Measurements from ENCODE around the gene ADCY5. TPM values are rescaled to one million over a fixed set of nuclear protein-coding genes. Genes with fewer than 3 reads are reported as not detected.
"Not testable (repeated sequence)": the region's sequence is repeated elsewhere in the genome, so short reads cannot be mapped to it uniquely, and the experiment has no call there.

Gene ADCY5
- total and polyA plus RNA-seq, 7 experiments from 2014 or later = 0.07 TPM; not detected in 6

DNA sequence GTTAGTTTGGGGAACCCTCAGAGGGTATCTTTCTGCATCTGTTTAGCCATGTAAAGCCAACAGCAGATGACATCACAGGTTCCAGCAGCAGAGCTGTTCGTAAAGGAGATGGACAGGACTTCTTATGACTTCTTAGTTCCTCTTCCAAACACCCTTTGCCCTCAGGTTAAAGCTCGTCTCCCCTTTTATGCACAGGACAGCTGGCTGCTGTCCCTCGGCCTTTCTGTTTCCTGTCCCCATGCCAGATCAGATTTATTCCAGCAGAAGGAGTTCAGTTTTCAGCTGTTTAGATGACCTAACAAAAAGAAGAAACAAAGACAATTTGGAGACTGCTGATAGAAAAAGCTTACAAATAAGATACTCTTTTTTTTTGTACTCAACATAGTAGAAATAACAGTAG, 202.0 kb downstream of the ADCY5 start:
- intact Hi-C loops (cut with micrococcal nuclease) = no loop called here
- no peak overlapping the region for H3K4me3 Mint-ChIP-seq
- no peaks in the 10 kb centered on the region for H3K27me3 ChIP-seq (ENCODE audit: control insufficient read depth in 2 of 2, insufficient read depth in 2 of 2, low read length in 2 of 2)
- H3K4me3 ChIP-seq (ENCODE audit: low read length) = no peak overlapping the region
- H3K4me1 Mint-ChIP-seq = peaks cover 4 to 29% (median 25%) of the 10 kb centered on the region in 7 donors
- no peaks in the 10 kb centered on the region for H3K27me3 Mint-ChIP-seq
- CTCF ChIA-PET = interaction anchor here (0.7 kb wide), 1 partner anchor 71 kb away, joined by 3 read pairs; no protein-coding TSS in a partner anchor
- H3K27ac ChIP-seq (ENCODE audit: low read depth, low read length) = no peak overlapping the region
- H3K9me3 ChIP-seq (ENCODE audit: control insufficient read depth in 2 of 3, low read length in 3 of 3) = no peaks in the 10 kb centered on the region
- ATAC-seq (no peak), DNase-seq (no peak)
- POLR2A ChIA-PET = no interaction called here
- H3K36me3 ChIP-seq (ENCODE audit: control insufficient read depth in 2 of 3, insufficient read depth in 3 of 3, low read length in 3 of 3) = peaks cover 0 to 38% (median 0%) of the 10 kb centered on the region in 3 experiments
- peaks cover 14 to 66% (median 30%) of the 10 kb centered on the region in 5 donors for H3K36me3 Mint-ChIP-seq
- no peaks in the 10 kb centered on the region for H3K9me3 Mint-ChIP-seq
- no peaks in the 10 kb centered on the region for H3K4me1 ChIP-seq (ENCODE audit: control insufficient read depth in 2 of 2, insufficient read depth in 2 of 2, low read length in 2 of 2)
- no peak overlapping the region for H3K27ac Mint-ChIP-seq

DNA sequence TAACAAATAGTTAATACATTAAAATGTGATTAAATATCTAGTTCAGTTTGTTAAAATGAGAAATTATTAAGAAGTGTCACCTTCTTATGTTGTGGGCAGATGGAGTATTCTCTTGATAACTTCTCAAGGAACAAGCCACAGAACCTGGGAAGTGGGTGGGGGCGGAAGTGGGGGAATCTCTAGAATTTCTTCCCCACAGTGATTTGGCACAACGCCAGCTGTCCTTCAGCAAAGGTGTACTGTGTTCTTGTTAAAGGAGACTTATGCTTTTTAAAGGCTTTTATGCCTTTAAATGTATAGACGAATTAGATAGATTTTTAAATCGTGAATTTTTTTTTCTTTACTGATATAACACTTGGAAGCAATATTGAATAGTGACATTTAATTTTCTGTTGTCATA, 204.8 kb downstream of the ADCY5 start:
- ChIA-PET POLR2A (no interaction called here), CTCF (interaction anchor here (0.8 kb wide), 1 partner anchor 16 kb away, joined by 3 read pairs; no protein-coding TSS in a partner anchor)
- no peak overlapping the region for H3K27ac ChIP-seq (ENCODE audit: low read depth, low read length)
- peaks cover 0 to 37% (median 0%) of the 10 kb centered on the region in 3 experiments for H3K36me3 ChIP-seq (ENCODE audit: control insufficient read depth in 2 of 3, insufficient read depth in 3 of 3, low read length in 3 of 3)
- H3K4me3 ChIP-seq (ENCODE audit: low read length) = no peak overlapping the region
- Mint-ChIP-seq H3K27ac (peak overlapping the region in 1 of 9 donors; percentile 36), H3K4me1 (peaks cover 11 to 44% (median 37%) of the 10 kb centered on the region in 7 donors), H3K27me3 (no peaks in the 10 kb centered on the region), H3K9me3 (peaks cover 0 to 3% (median 0%) of the 10 kb centered on the region in 11 donors), H3K36me3 (peaks cover 18 to 73% (median 43%) of the 10 kb centered on the region in 5 donors), H3K4me3 (no peak overlapping the region)
- no peaks in the 10 kb centered on the region for H3K9me3 ChIP-seq (ENCODE audit: control insufficient read depth in 2 of 3, low read length in 3 of 3)
- intact Hi-C loops (cut with micrococcal nuclease) = no loop called here
- ATAC-seq = no peak
- H3K4me1 ChIP-seq (ENCODE audit: control insufficient read depth in 2 of 2, insufficient read depth in 2 of 2, low read length in 2 of 2) = no peaks in the 10 kb centered on the region
- no peaks in the 10 kb centered on the region for H3K27me3 ChIP-seq (ENCODE audit: control insufficient read depth in 2 of 2, insufficient read depth in 2 of 2, low read length in 2 of 2)
- peak in 7 of 9 donors; percentile 3 to 37 (median 21) for DNase-seq

DNA sequence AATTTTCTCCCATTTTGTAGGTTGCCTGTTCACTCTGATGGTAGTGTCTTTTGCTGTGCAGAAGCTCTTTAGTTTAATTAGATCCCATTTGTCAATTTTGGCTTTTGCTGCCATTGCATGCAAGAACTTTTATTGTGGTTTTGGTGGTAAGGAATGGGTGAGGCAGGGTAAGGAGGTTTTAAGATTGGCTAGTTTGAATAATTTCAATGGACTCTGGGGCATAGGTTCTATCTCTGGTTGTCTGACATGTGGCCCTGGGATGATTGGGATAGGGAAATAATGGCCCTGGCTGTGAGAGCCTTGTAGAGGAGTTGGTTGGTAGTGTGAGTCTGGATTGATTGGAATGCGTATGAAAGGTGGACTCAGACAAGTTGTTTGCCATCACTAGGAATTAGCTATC, 209.1 kb downstream of the ADCY5 start:
- Mint-ChIP-seq H3K4me3 (no peak overlapping the region), H3K27me3 (no peaks in the 10 kb centered on the region), H3K9me3 (peaks cover 0 to 3% (median 0%) of the 10 kb centered on the region in 11 donors), H3K4me1 (peaks cover 13 to 63% (median 48%) of the 10 kb centered on the region in 7 donors), H3K36me3 (peaks cover 10 to 71% (median 49%) of the 10 kb centered on the region in 5 donors), H3K27ac (peak overlapping the region in 4 of 9 donors; percentile 28 to 76 (median 46))
- intact Hi-C loops (cut with micrococcal nuclease) = no loop called here
- Histone ChIP-seq H3K27me3 (ENCODE audit: control insufficient read depth in 2 of 2, insufficient read depth in 2 of 2, low read length in 2 of 2) (no peaks in the 10 kb centered on the region), H3K4me1 (ENCODE audit: control insufficient read depth in 2 of 2, insufficient read depth in 2 of 2, low read length in 2 of 2) (no peaks in the 10 kb centered on the region), H3K9me3 (ENCODE audit: control insufficient read depth in 2 of 3, low read length in 3 of 3) (no peaks in the 10 kb centered on the region), H3K36me3 (ENCODE audit: control insufficient read depth in 2 of 3, insufficient read depth in 3 of 3, low read length in 3 of 3) (peaks cover 0 to under 1% (median 0%) of the 10 kb centered on the region in 3 experiments), H3K4me3 (ENCODE audit: low read length) (no peak overlapping the region), H3K27ac (ENCODE audit: low read depth, low read length) (no peak overlapping the region)
- DNase-seq = no peak
- no peak for ATAC-seq
- POLR2A ChIA-PET = no interaction called here
- CTCF ChIA-PET = no interaction called here

DNA sequence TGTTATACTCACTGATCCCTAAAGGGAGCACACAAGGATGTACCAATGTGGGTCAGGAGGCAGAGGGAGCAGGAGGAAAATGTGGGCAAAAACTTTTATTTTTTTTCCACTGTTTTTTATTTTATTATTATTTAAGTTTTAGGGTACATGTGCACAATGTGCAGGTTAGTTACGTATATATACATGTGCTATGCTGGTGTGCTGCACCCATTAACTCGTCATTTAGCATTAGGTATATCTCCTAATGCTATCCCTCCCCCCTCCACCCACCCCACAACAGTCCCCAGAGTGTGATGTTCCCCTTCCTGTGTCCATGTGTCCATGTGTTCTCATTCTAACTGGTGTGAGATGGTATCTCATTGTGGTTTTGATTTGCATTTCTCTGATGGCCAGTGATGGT, 209.7 kb downstream of the ADCY5 start:
- H3K9me3 Mint-ChIP-seq; H3K9me3 ChIP-seq (ENCODE audit: control insufficient read depth in 2 of 3, low read length in 3 of 3); POLR2A ChIA-PET; CTCF ChIA-PET; H3K4me1 ChIP-seq (ENCODE audit: control insufficient read depth in 2 of 2, insufficient read depth in 2 of 2, low read length in 2 of 2); H3K27ac ChIP-seq (ENCODE audit: low read depth, low read length); H3K27me3 Mint-ChIP-seq; ATAC-seq; DNase-seq; H3K4me3 Mint-ChIP-seq; H3K27me3 ChIP-seq (ENCODE audit: control insufficient read depth in 2 of 2, insufficient read depth in 2 of 2, low read length in 2 of 2); H3K4me3 ChIP-seq (ENCODE audit: low read length); H3K36me3 ChIP-seq (ENCODE audit: control insufficient read depth in 2 of 3, insufficient read depth in 3 of 3, low read length in 3 of 3); intact Hi-C loops (cut with micrococcal nuclease): not testable (repeated sequence)
- Mint-ChIP-seq H3K36me3 (peaks cover 10 to 65% (median 51%) of the 10 kb centered on the region in 5 donors), H3K27ac (peak overlapping the region in 2 of 9 donors; percentile 49 to 76), H3K4me1 (peaks cover 9 to 57% (median 44%) of the 10 kb centered on the region in 7 donors)

DNA sequence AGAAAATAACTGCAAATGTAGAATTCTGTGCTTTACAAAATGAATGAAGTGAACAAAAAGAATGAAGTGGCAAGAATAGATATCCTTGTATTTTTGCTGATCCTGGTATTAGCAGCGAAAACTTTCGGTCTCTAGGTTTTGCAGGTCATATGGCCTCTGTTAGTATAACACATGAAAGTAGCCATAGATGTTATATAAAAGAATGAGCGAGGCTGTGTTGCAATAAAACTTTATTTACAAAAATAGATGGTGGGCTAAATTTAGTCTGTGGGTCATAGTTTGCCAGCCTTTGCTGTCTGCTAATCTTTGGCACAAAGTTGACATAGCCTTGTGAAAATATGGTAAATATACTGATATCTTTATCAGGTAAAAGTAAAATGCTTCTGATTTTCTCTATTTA, 212.0 kb downstream of the ADCY5 start:
- Histone ChIP-seq H3K27me3 (ENCODE audit: control insufficient read depth in 2 of 2, insufficient read depth in 2 of 2, low read length in 2 of 2) (no peaks in the 10 kb centered on the region), H3K9me3 (ENCODE audit: control insufficient read depth in 2 of 3, low read length in 3 of 3) (no peaks in the 10 kb centered on the region), H3K27ac (ENCODE audit: low read depth, low read length) (no peak overlapping the region), H3K4me1 (ENCODE audit: control insufficient read depth in 2 of 2, insufficient read depth in 2 of 2, low read length in 2 of 2) (no peaks in the 10 kb centered on the region), H3K36me3 (ENCODE audit: control insufficient read depth in 2 of 3, insufficient read depth in 3 of 3, low read length in 3 of 3) (peaks cover 0 to 6% (median 0%) of the 10 kb centered on the region in 3 experiments), H3K4me3 (ENCODE audit: low read length) (no peak overlapping the region)
- no peak for ATAC-seq
- Mint-ChIP-seq H3K27me3 (no peaks in the 10 kb centered on the region), H3K27ac (no peak overlapping the region), H3K9me3 (peaks cover 0 to 3% (median 0%) of the 10 kb centered on the region in 11 donors), H3K4me3 (no peak overlapping the region), H3K36me3 (peaks cover 14 to 65% (median 59%) of the 10 kb centered on the region in 5 donors), H3K4me1 (peaks cover 9 to 37% (median 26%) of the 10 kb centered on the region in 7 donors)
- CTCF ChIA-PET = no interaction called here
- POLR2A ChIA-PET = no interaction called here
- DNase-seq = no peak
- intact Hi-C loops (cut with micrococcal nuclease) = no loop called here

Other genes with a start within 250 kb of the ADCY5 start
- 10 to 100 TPM; 15.0 to 20.1 (median 17.1) TPM for gene SEC22A, start 247.1 kb downstream of the ADCY5 start, total RNA-seq
- 10 to 100 TPM; 14.0 to 15.4 TPM for gene SEC22A, start 247.1 kb downstream of the ADCY5 start, polyA plus RNA-seq
- gene HACD2, start 136.0 kb upstream of the ADCY5 start, total RNA-seq = 10 to 100 TPM; 15.9 to 28.3 (median 24.0) TPM
- 10 to 100 TPM; 14.7 to 19.8 TPM for gene HACD2, start 136.0 kb upstream of the ADCY5 start, polyA plus RNA-seq

Data from naive thymus-derived CD4-positive, alpha-beta T cell (primary cell).